ENCODE measurements around the gene ATN1. TPM values are rescaled to one million over a fixed set of nuclear protein-coding genes. Genes with fewer than 3 reads are reported as not detected.

Gene ATN1
- total and polyA plus RNA-seq, 9 of the 15 experiments (the other 6 are each of a cell fraction or from before 2014, with no cell fraction given) = 0.15 to 49.8 (median 2.7) TPM

GRCh38 chr12:6963016-6963731 lies 35.4 kb downstream of the ATN1 start (continued):
- no peak for TF ChIP-seq RB1 (IDR thresholded peaks at IDR 0.05; ENCODE audit: low read depth)
- TF ChIP-seq ZNF436 (CRISPR knock-in tag; IDR thresholded peaks at IDR 0.05) = no peak
- no peak for TF ChIP-seq BCLAF1 (IDR thresholded peaks at IDR 0.05; ENCODE audit: borderline replicate concordance in 1 of 2, control insufficient read depth in 1 of 2, low read depth in 2 of 2, low read length in 1 of 2)
- TF ChIP-seq ZNF740 (CRISPR knock-in tag; IDR thresholded peaks at IDR 0.05) = 0 out of 2 replicates have a peak, but pooled peaks have one; percentile 36
- no peak for TF ChIP-seq ZNF740 (tag; IDR thresholded peaks at IDR 0.05)
- no peak for TF ChIP-seq MTA1 (IDR thresholded peaks at IDR 0.05; ENCODE audit: borderline replicate concordance)
- no peak for TF ChIP-seq SLC30A9 (CRISPR knock-in tag; IDR thresholded peaks at IDR 0.05)
- TF ChIP-seq ZNF134 (CRISPR knock-in tag; conservative IDR thresholded peaks at IDR 0.05) = no peak
- TF ChIP-seq RBFOX2 (IDR thresholded peaks at IDR 0.05; ENCODE audit: low read depth, low read length) = peak; percentile 42
- no peak for TF ChIP-seq DNMT1 (IDR thresholded peaks at IDR 0.05)
- no peak for TF ChIP-seq RBM22 (IDR thresholded peaks at IDR 0.05; ENCODE audit: low read depth, low read length, poor library complexity, severe bottlenecking)
- TF ChIP-seq CREB5 (CRISPR knock-in tag; IDR thresholded peaks at IDR 0.05) = no peak
- TF ChIP-seq ZNF124 (CRISPR knock-in tag; IDR thresholded peaks at IDR 0.05) = no peak

All from K562 (cell line).